ENCODE results near the gene ARL6.

Gene ARL6

DNA sequence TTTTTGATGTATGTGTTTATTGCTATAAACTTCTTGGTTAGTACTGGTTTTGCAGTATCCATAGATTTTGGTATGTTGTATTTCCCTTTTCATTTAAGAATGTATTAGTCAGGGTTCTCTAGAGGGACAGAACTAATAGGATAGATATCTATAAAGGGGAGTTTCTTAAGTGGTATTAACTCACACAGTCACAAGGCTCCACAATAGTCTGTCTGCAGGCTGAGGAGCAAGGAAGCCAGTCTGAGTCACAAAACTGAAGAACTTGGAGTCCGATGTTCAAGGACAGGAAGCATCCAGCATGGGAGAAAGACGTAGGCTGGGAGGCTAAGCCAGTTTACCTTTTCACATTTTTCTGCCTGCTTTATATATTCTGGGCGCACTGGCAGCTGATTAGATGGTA lies 8.4 kb downstream of the ARL6 start:
- no peaks in the 10 kb centered on the region for H3K27me3 ChIP-seq (ENCODE audit: control insufficient read depth, insufficient read depth, low read length)
- H3K9me3 ChIP-seq (ENCODE audit: control insufficient read depth, insufficient read depth, low read length), result no peaks in the 10 kb centered on the region
- H3K4me1 ChIP-seq (ENCODE audit: control insufficient read depth, insufficient read depth, low read length), result no peaks in the 10 kb centered on the region; the same call in 1 of the 2 replicates
- no peak for DNase-seq (ENCODE audit: low read depth, low spot score)
- no peak overlapping the region for H3K27ac ChIP-seq (ENCODE audit: low read length)
- H3K4me3 ChIP-seq (ENCODE audit: low read length), result no peak overlapping the region
- no CpG with 5 or more reads among the region's 3 CpGs for WGBS (ENCODE audit: insufficient coverage, insufficient read length)
- no peaks in the 10 kb centered on the region for H3K36me3 ChIP-seq (ENCODE audit: control insufficient read depth, insufficient read depth, low read length)

DNA sequence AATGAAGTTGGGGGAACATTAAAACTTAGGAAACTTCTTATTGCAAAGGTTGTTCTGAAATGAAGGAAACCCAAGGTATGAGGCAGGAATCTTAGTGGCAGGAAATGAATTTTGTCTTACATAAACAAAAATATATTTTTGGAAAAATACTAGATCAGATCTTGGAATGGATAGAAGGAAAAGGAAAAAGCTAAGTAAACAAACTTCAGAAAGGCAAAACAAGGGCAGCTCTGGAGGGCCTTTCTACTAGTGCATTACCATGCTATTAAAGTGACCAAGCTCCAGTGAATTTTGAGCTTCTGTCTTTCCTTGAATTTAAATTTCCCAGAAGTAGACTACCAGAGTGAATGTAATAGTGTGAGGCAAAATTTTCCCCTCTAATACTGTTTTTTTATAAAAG lies 13.6 kb downstream of the ARL6 start:
- H3K27me3 ChIP-seq (ENCODE audit: control insufficient read depth, insufficient read depth, low read length), result no peaks in the 10 kb centered on the region

DNA sequence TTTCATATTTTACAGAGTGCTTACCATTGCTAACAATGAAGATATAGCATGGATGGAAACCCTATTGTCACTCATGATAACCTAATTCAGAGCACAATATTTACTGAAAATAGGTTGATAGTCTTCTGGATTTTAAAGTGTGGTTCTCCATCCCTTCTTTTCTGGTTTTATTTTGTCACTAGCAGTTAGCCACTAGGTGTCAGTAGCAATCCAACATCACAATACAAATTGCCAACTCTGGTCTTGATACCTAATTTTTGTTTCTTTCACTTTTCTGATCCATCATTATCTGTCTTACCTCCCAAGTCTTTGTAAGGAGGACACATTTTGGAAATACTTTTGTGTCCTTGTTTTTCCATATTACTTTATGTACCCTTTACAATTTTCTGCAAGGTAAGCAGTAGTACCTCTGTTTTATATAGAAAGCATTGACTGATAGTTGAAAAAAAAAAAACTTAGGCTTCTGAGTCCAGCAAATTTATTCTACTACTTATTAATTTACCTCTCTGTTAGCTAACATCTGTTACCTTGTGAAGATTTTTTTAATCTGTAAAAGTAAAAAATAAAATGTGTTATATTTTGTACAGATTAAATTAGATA lies 29.0 kb downstream of the ARL6 start:
- Histone ChIP-seq H3K4me3 (ENCODE audit: low read length) (no peak overlapping the region), H3K4me1 (ENCODE audit: control insufficient read depth, insufficient read depth, low read length) (no peaks in the 10 kb centered on the region), H3K36me3 (ENCODE audit: control insufficient read depth, insufficient read depth, low read length) (no peaks in the 10 kb centered on the region), H3K27ac (ENCODE audit: low read length) (no peak overlapping the region), H3K9me3 (ENCODE audit: control insufficient read depth, insufficient read depth, low read length) (no peaks in the 10 kb centered on the region), H3K27me3 (ENCODE audit: control insufficient read depth, insufficient read depth, low read length) (no peaks in the 10 kb centered on the region)
- peak; percentile 2 for DNase-seq (ENCODE audit: low read depth, low spot score)

More for the DNA sequence above, 13.6 kb downstream of the ARL6 start:
- H3K9me3 ChIP-seq (ENCODE audit: control insufficient read depth, insufficient read depth, low read length), result no peaks in the 10 kb centered on the region
- H3K36me3 ChIP-seq (ENCODE audit: control insufficient read depth, insufficient read depth, low read length), result no peaks in the 10 kb centered on the region
- H3K27ac ChIP-seq (ENCODE audit: low read length), result no peak overlapping the region
- H3K4me1 ChIP-seq (ENCODE audit: control insufficient read depth, insufficient read depth, low read length), result no peaks in the 10 kb centered on the region; the same call in 1 of the 2 replicates
- no peak overlapping the region for H3K4me3 ChIP-seq (ENCODE audit: low read length)
- no peak for DNase-seq (ENCODE audit: low read depth, low spot score)

DNA sequence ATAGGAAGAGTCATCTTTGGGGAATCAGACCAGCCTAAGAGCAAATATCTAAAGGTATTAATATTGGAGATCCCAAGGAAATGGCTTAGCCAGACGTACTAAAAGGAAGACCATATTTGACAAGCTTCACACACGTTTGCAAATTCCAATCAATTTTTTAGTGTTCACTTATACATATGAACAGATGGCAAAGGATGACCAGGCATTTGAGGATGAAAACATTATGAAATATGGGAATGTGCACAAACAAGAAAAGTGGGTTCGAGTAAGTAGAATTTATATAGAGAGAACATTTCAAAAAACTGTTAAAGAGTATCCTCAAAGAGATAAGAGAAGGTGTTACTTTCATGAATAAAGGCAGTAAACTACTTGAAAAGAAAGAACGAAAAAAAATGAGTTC lies 31.4 kb downstream of the ARL6 start:
- Histone ChIP-seq H3K9me3 (ENCODE audit: control insufficient read depth, insufficient read depth, low read length) (no peaks in the 10 kb centered on the region), H3K27me3 (ENCODE audit: control insufficient read depth, insufficient read depth, low read length) (no peaks in the 10 kb centered on the region)

DNA sequence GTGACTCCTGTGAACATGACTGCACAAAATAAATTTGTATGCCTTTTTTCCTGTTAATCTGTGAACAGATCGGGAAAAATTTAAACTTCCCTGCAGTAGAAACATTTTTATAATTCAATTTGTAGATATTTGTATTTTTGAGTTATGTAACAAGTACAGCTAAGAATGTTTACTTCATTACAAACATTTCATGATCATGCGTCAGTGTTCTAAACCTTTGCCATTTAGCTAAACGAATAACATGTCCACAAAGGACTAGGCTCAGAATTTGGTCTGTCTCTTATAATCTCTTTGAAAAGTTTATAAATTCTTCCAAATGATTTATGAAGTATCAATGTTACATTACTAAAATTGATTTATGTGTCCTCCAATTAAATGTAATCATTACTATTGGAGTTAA lies 39.9 kb downstream of the ARL6 start:
- Histone ChIP-seq H3K36me3 (ENCODE audit: control insufficient read depth, insufficient read depth, low read length) (no peaks in the 10 kb centered on the region), H3K27me3 (ENCODE audit: control insufficient read depth, insufficient read depth, low read length) (no peaks in the 10 kb centered on the region), H3K4me3 (ENCODE audit: low read length) (no peak overlapping the region), H3K4me1 (ENCODE audit: control insufficient read depth, insufficient read depth, low read length) (no peaks in the 10 kb centered on the region), H3K27ac (ENCODE audit: low read length) (no peak overlapping the region), H3K9me3 (ENCODE audit: control insufficient read depth, insufficient read depth, low read length) (no peaks in the 10 kb centered on the region)
- no peak for DNase-seq (ENCODE audit: low read depth, low spot score)
- no CpG with 5 or more reads among the region's 3 CpGs for WGBS (ENCODE audit: insufficient coverage, insufficient read length)

More for the DNA sequence above, 31.4 kb downstream of the ARL6 start:
- Histone ChIP-seq H3K4me3 (ENCODE audit: low read length) (no peak overlapping the region), H3K36me3 (ENCODE audit: control insufficient read depth, insufficient read depth, low read length) (no peaks in the 10 kb centered on the region), H3K27ac (ENCODE audit: low read length) (no peak overlapping the region), H3K4me1 (ENCODE audit: control insufficient read depth, insufficient read depth, low read length) (no peaks in the 10 kb centered on the region)
- no peak for DNase-seq (ENCODE audit: low read depth, low spot score)
- WGBS (ENCODE audit: insufficient coverage, insufficient read length), result 100% methylated on average over 2 of the region's 4 CpGs

DNA sequence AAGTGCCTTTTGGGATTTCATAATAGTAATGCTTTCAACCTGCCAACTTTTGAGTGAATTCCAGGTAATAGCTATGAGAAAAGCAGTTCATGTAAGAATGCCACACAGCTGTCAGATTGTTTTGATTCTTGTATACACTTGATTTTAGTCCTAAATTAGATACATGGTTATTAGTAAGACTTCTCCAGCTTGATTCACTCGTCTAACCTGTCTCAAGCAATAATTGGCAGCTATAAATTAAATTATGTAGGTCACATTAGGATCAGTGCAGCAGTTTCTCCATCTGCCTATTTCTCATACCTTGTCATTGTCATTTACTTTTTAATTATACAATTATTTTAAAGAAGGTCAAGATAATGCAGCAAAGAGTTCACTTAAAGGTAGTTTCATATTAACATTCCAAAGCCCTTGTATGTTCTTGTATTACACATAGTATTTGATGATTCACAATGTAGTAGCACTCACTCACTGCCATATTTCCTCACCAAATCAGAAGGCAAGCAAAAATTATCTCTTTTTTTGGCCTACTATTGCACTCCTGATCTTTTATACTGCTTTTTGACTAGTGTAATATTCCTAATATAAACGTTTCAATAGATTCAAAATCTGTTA lies 46.3 kb downstream of the ARL6 start:
- H3K4me1 ChIP-seq (ENCODE audit: control insufficient read depth, insufficient read depth, low read length), result no peaks in the 10 kb centered on the region
- no peak for DNase-seq (ENCODE audit: low read depth, low spot score)
- no peak overlapping the region for H3K27ac ChIP-seq (ENCODE audit: low read length)
- H3K9me3 ChIP-seq (ENCODE audit: control insufficient read depth, insufficient read depth, low read length), result no peaks in the 10 kb centered on the region
- WGBS (ENCODE audit: insufficient coverage, insufficient read length), result no CpG with 5 or more reads among the region's 2 CpGs
- no peaks in the 10 kb centered on the region for H3K27me3 ChIP-seq (ENCODE audit: control insufficient read depth, insufficient read depth, low read length)
- no peaks in the 10 kb centered on the region for H3K36me3 ChIP-seq (ENCODE audit: control insufficient read depth, insufficient read depth, low read length)
- H3K4me3 ChIP-seq (ENCODE audit: low read length), result no peak overlapping the region

DNA sequence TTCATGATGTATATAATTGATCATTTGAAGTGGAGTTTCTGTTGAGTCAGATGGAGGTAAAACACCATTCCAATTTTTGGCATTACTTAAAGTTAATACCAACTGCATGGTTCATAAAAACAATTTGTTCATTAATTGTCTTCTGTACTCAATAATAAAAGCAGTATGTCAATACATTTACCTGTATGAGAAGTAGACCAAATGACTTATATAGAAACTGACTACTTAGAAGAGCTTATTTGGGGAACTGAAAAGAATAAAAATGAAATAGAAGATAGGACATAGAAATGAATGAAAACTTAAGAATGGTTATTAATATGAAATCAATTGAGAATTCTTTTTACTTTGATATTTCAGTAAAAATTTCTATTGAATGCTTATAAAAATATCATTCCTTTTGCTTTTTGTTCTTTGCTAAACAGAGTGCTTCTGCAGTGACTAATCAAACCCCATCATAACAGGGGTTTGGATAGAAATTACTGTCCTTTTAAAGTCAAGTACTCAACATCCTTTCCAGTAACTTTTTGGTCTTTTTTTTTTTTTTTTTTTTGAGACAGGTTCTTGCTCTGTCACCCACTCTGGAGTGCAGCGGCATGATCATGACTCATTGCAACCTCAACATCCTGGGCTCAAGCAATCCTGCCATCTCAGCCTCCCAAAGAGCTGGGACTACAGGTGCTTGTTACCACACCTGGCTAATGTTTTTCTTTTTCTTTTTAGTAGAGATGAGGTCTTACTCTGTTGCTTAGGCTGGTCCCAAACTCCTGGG lies 50.8 kb downstream of the ARL6 start:
- Histone ChIP-seq H3K36me3 (ENCODE audit: control insufficient read depth, insufficient read depth, low read length) (no peaks in the 10 kb centered on the region), H3K27me3 (ENCODE audit: control insufficient read depth, insufficient read depth, low read length) (no peaks in the 10 kb centered on the region), H3K4me3 (ENCODE audit: low read length) (no peak overlapping the region), H3K4me1 (ENCODE audit: control insufficient read depth, insufficient read depth, low read length) (no peaks in the 10 kb centered on the region), H3K9me3 (ENCODE audit: control insufficient read depth, insufficient read depth, low read length) (no peaks in the 10 kb centered on the region), H3K27ac (ENCODE audit: low read length) (no peak overlapping the region)
- no CpG with 5 or more reads among the region's 1 CpG for WGBS (ENCODE audit: insufficient coverage, insufficient read length)
- DNase-seq (ENCODE audit: low read depth, low spot score), result no peak

DNA sequence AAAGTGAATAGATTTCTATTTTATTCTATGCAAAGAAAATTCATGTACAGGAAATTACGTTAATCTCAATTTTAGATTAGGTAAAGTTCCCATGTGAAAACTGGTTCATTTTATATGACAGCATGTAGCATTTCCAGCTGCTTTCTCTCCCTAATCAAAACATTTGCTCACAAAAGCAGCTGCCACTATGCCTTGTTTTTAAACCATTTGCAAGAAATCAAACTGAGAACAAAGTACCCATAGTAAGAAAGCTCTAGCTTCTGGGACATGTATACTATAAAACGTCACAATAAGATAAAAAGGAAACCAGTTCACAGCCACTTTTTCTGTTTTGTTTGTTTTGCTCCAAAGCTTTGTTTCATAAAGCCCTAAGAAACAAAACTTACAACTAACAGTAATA lies 52.3 kb downstream of the ARL6 start:
- no peaks in the 10 kb centered on the region for H3K9me3 ChIP-seq (ENCODE audit: control insufficient read depth, insufficient read depth, low read length)
- DNase-seq (ENCODE audit: low read depth, low spot score), result no peak
- H3K27me3 ChIP-seq (ENCODE audit: control insufficient read depth, insufficient read depth, low read length), result no peaks in the 10 kb centered on the region
- H3K4me1 ChIP-seq (ENCODE audit: control insufficient read depth, insufficient read depth, low read length), result no peaks in the 10 kb centered on the region
- no CpG with 5 or more reads among the region's 2 CpGs for WGBS (ENCODE audit: insufficient coverage, insufficient read length)
- no peak overlapping the region for H3K27ac ChIP-seq (ENCODE audit: low read length)
- H3K4me3 ChIP-seq (ENCODE audit: low read length), result no peak overlapping the region
- H3K36me3 ChIP-seq (ENCODE audit: control insufficient read depth, insufficient read depth, low read length), result no peaks in the 10 kb centered on the region

DNA sequence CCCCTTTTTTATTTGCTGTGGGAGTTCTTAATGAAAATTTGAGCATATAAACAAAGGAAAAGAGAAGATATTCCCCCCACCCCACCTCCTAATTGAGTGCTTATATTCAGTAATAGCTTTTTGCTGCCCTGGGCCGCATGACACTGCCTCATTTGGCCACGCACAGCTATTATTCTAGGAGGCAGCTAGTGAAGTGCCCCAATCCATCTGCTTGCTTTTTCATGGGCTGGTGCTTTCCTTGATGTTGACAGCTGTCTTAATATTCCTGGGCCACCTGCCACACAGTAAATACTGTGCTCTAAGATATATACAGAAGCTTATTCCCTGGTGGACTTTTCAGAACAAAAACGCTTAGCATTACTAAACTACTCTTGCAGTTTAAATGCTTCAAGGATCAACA lies 53.4 kb downstream of the ARL6 start:
- H3K9me3 ChIP-seq (ENCODE audit: control insufficient read depth, insufficient read depth, low read length), result no peaks in the 10 kb centered on the region
- WGBS (ENCODE audit: insufficient coverage, insufficient read length), result no CpG with 5 or more reads among the region's 3 CpGs
- peaks cover under 1% of the 10 kb centered on the region; the same call in 1 of the 2 replicates for H3K27me3 ChIP-seq (ENCODE audit: control insufficient read depth, insufficient read depth, low read length)
- H3K36me3 ChIP-seq (ENCODE audit: control insufficient read depth, insufficient read depth, low read length), result no peaks in the 10 kb centered on the region
- no peaks in the 10 kb centered on the region for H3K4me1 ChIP-seq (ENCODE audit: control insufficient read depth, insufficient read depth, low read length)
- no peak for DNase-seq (ENCODE audit: low read depth, low spot score)
- no peak overlapping the region for H3K27ac ChIP-seq (ENCODE audit: low read length)
- H3K4me3 ChIP-seq (ENCODE audit: low read length), result no peak overlapping the region

DNA sequence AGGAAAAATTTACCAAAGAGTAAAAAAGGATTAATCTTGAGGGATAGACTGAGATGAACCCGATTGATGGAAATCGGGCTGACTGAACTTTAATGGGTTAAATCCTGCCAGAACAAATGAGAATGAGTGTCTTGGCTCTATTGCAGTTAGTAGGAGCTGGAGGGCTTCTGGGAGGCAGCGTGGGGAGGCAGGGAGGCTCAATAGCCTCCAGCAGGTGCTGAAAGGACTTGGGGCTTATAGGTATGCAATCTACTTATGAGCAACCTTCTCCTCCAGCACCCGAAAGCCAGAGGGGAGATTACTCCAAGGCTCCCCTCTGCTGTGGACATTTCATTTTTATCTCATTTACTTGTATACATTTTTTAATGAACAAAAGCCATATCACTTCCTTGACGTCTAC lies 56.2 kb downstream of the ARL6 start:
- no peaks in the 10 kb centered on the region for H3K36me3 ChIP-seq (ENCODE audit: control insufficient read depth, insufficient read depth, low read length)
- H3K4me3 ChIP-seq (ENCODE audit: low read length), result no peak overlapping the region; the same call in 1 of the 2 replicates
- WGBS (ENCODE audit: insufficient coverage, insufficient read length), result no CpG with 5 or more reads among the region's 5 CpGs
- 0 out of 2 replicates have a peak, but pooled peaks cover 1% of the 10 kb centered on the region for H3K4me1 ChIP-seq (ENCODE audit: control insufficient read depth, insufficient read depth, low read length)
- H3K9me3 ChIP-seq (ENCODE audit: control insufficient read depth, insufficient read depth, low read length), result no peaks in the 10 kb centered on the region
- H3K27me3 ChIP-seq (ENCODE audit: control insufficient read depth, insufficient read depth, low read length), result peaks cover 2% of the 10 kb centered on the region; the same call in 1 of the 2 replicates
- no peak overlapping the region for H3K27ac ChIP-seq (ENCODE audit: low read length)
- no peak for DNase-seq (ENCODE audit: low read depth, low spot score)

Measured in iPS DF 6.9 (cell line).